ENCODE measurements around the gene THRAP3.

Gene THRAP3

DNA sequence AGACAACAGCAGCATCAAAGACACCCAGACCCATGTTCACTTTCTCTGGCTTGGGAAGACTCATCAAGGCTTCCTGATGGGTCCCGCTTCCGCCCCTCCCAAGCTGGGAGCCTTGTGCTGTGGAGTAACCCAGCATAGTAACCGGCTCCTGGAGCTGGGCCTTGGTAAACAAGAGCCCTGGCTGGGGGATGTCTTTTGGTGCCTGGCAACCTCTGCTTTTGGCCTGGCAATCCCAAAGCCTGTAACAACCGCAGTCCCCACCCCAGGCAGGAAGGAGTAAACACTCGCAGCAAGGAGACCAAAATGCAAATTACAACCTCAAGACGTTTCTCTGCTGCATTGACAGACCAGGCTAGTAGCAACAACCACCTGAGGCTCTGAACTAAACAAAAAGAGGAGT, 16.9 kb upstream of the THRAP3 start:
- TF ChIP-seq, protein P1, sequence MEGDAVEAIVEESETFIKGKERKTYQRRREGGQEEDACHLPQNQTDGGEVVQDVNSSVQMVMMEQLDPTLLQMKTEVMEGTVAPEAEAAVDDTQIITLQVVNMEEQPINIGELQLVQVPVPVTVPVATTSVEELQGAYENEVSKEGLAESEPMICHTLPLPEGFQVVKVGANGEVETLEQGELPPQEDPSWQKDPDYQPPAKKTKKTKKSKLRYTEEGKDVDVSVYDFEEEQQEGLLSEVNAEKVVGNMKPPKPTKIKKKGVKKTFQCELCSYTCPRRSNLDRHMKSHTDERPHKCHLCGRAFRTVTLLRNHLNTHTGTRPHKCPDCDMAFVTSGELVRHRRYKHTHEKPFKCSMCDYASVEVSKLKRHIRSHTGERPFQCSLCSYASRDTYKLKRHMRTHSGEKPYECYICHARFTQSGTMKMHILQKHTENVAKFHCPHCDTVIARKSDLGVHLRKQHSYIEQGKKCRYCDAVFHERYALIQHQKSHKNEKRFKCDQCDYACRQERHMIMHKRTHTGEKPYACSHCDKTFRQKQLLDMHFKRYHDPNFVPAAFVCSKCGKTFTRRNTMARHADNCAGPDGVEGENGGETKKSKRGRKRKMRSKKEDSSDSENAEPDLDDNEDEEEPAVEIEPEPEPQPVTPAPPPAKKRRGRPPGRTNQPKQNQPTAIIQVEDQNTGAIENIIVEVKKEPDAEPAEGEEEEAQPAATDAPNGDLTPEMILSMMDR (IDR thresholded peaks at IDR 0.05), result no peak
- Histone ChIP-seq H3K27me3 (ENCODE audit: control insufficient read depth, insufficient read depth, low read length) (no peaks in the 10 kb centered on the region), H3K9ac (no peak overlapping the region), H3K79me2 (no peaks in the 10 kb centered on the region), H3K4me2 (ENCODE audit: low read length) (no peak overlapping the region), H3K4me1 (no peaks in the 10 kb centered on the region), H3K27ac (no peak overlapping the region), H3K36me3 (ENCODE audit: control insufficient read depth, insufficient read depth, low read length) (no peaks in the 10 kb centered on the region), H3K9me3 (ENCODE audit: control insufficient read depth, low read length) (no peaks in the 10 kb centered on the region), H3K4me3 (ENCODE audit: low read depth, low read length) (no peak overlapping the region), H2AFZ (no peak overlapping the region)

DNA sequence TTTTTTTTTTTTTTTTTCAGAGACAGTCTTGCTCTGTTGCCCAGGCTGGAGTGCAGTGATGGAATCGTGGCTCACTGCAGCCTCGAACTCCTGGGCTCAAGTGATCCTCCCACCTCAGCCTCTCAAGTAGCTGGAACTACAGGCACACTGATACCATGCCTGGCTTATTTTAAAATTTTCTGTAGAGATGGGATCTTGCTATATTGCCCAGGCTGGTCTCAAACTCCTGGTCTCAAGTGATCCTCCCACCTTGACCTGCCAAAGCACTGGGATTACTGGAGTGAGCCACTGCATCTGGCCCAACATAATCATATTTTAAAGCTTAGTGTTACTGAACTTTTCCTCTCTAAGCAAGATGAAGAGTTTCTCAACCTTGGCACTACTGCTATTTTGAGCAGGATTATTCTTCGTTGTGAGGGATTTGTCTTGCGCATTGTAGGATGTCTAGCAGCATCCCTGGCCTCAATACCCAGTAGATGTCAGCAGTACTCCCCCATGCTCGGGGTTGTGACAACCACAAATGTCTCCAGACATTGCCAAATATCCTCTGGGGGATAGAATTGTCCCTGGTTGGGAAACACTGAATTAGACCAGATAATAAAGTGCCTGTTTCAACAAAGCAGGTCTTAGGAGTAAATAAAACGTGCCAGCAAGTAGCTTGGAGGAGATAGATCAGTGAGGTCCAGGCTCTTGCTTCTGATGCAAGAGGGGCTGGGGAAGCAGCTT, 15.1 kb upstream of the THRAP3 start:
- no peak overlapping the region for H3K4me3 ChIP-seq (ENCODE audit: low read depth, low read length)
- H3K9me3 ChIP-seq (ENCODE audit: control insufficient read depth, low read length), result no peaks in the 10 kb centered on the region

GRCh38 chr1:36211307-36211706, 12.9 kb upstream of the THRAP3 start:
- Histone ChIP-seq H3K79me2 (no peaks in the 10 kb centered on the region), H3K27me3 (ENCODE audit: control insufficient read depth, insufficient read depth, low read length) (no peaks in the 10 kb centered on the region), H3K4me2 (ENCODE audit: low read length) (no peak overlapping the region), H3K9ac (no peak overlapping the region), H3K9me3 (ENCODE audit: control insufficient read depth, low read length) (no peaks in the 10 kb centered on the region), H2AFZ (no peak overlapping the region), H3K36me3 (ENCODE audit: control insufficient read depth, insufficient read depth, low read length) (no peaks in the 10 kb centered on the region), H3K4me3 (ENCODE audit: low read depth, low read length) (no peak overlapping the region), H3K4me1 (no peaks in the 10 kb centered on the region), H3K27ac (no peak overlapping the region)
- TF ChIP-seq, protein P1 (IDR thresholded peaks at IDR 0.05), result no peak

More for the DNA sequence above, 15.1 kb upstream of the THRAP3 start:
- H3K27ac ChIP-seq, result no peak overlapping the region
- no peaks in the 10 kb centered on the region for H3K79me2 ChIP-seq
- H3K36me3 ChIP-seq (ENCODE audit: control insufficient read depth, insufficient read depth, low read length), result no peaks in the 10 kb centered on the region
- H3K4me1 ChIP-seq, result no peaks in the 10 kb centered on the region
- no peak overlapping the region for H2AFZ ChIP-seq
- H3K4me2 ChIP-seq (ENCODE audit: low read length), result no peak overlapping the region
- no peak overlapping the region for H3K9ac ChIP-seq
- no peaks in the 10 kb centered on the region for H3K27me3 ChIP-seq (ENCODE audit: control insufficient read depth, insufficient read depth, low read length)
- TF ChIP-seq, protein P1 (IDR thresholded peaks at IDR 0.05), result no peak

DNA sequence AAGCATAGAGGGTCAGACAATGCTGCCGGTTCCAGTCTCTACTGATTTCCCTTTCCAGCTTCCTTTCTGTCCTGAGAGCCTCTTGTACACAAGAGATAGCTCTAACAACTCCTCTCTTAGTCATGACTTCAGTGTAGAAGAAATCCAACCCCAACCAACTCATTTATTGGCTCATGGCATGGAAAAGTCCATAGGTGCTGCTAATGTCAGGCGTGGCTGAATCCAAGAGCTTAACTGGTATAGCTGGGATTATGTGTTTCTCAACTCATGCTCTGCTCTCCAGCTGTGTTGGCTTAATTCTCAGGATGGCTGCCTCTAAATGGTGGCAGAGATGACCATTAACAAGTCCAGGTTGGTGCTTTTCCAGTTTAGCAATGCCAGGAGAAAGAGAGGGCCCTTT, 12.4 kb upstream of the THRAP3 start:
- H2AFZ ChIP-seq, result no peak overlapping the region
- H3K27ac ChIP-seq, result no peak overlapping the region
- TF ChIP-seq, protein P1 (IDR thresholded peaks at IDR 0.05), result no peak
- H3K4me1 ChIP-seq, result no peaks in the 10 kb centered on the region
- H3K9me3 ChIP-seq (ENCODE audit: control insufficient read depth, low read length), result no peaks in the 10 kb centered on the region
- no peak overlapping the region for H3K4me3 ChIP-seq (ENCODE audit: low read depth, low read length)
- H3K27me3 ChIP-seq (ENCODE audit: control insufficient read depth, insufficient read depth, low read length), result no peaks in the 10 kb centered on the region
- H3K4me2 ChIP-seq (ENCODE audit: low read length), result no peak overlapping the region
- no peaks in the 10 kb centered on the region for H3K36me3 ChIP-seq (ENCODE audit: control insufficient read depth, insufficient read depth, low read length)
- H3K79me2 ChIP-seq, result no peaks in the 10 kb centered on the region
- H3K9ac ChIP-seq, result no peak overlapping the region

DNA sequence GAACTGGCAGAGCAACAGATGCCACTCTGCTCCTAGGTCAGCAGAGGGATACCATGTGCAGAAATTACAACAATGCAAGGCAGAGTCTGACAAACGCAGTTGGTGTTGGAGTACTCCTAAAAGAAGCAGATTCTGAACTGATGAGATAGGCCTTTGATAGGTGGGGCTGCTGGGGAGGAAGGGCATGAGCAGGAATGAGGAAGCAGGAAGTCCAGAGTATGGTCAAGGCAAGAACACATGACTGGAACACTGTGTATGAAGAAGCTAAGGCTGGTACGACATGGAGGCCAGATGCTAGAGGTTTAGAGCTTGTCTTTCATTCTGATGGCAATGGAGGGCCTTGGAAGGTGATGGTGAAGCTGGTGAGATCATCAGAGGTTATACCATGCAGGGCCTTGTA, 11.5 kb upstream of the THRAP3 start:
- H3K4me1 ChIP-seq, result no peaks in the 10 kb centered on the region
- no peak overlapping the region for H3K4me3 ChIP-seq (ENCODE audit: low read depth, low read length)
- no peak overlapping the region for H3K9ac ChIP-seq
- H2AFZ ChIP-seq, result no peak overlapping the region
- no peaks in the 10 kb centered on the region for H3K27me3 ChIP-seq (ENCODE audit: control insufficient read depth, insufficient read depth, low read length)
- H3K9me3 ChIP-seq (ENCODE audit: control insufficient read depth, low read length), result no peaks in the 10 kb centered on the region
- no peaks in the 10 kb centered on the region for H3K36me3 ChIP-seq (ENCODE audit: control insufficient read depth, insufficient read depth, low read length)
- no peaks in the 10 kb centered on the region for H3K79me2 ChIP-seq
- H3K4me2 ChIP-seq (ENCODE audit: low read length), result no peak overlapping the region
- no peak overlapping the region for H3K27ac ChIP-seq
- TF ChIP-seq, protein P1 (IDR thresholded peaks at IDR 0.05), result no peak
